ENCODE measurements around the gene TMEM258. TPM values are rescaled to one million over a fixed set of nuclear protein-coding genes. Genes with fewer than 3 reads are reported as not detected.
A peak's percentile ranks its signal among the peaks of the same experiment; 100 is the strongest.

TMEM258 gene
- total RNA-seq, 2 experiments from 2014 or later = 162 to 170 TPM

DNA sequence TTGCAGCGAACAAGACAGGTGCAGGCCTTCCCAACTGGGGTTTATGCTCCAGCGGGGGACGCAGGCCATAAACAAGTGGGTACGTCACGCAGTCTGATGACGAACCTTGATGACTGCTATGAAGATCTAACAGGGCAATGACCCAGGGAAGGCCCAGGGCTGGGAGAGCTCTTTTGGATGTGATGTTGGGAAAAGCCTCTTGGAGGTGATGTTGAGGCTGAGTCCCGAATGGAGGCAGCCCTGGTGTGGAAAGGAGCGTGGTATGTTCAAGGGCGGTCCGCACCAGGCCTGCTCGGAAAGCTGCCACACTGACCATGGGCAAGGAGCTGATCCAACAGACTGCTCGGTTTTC lies 41.5 kb upstream of the TMEM258 start:
- H3K9me3 Mint-ChIP-seq = no peaks in the 10 kb centered on the region
- no peak for TF ChIP-seq CTCF (IDR thresholded peaks at IDR 0.05)
- peaks cover 9% of the 10 kb centered on the region for H3K27me3 Mint-ChIP-seq
- peaks cover 52% of the 10 kb centered on the region for H3K4me1 Mint-ChIP-seq (ENCODE audit: low read depth)
- peaks cover 52% of the 10 kb centered on the region for H3K36me3 Mint-ChIP-seq (ENCODE audit: low read depth)
- intact Hi-C loops (cut with micrococcal nuclease) = no loop called here
- POLR2A ChIA-PET = interaction anchor here (0.8 to 2.4 kb wide), 5 partner anchors 12 to 139 kb away, joined by 3 to 22 read pairs (median 7); partner anchors contain the start of genes FADS1, FEN1 and TMEM258
- CTCF ChIA-PET = interaction anchor here (1.0 to 2.2 kb wide), 6 partner anchors 18 to 498 kb away, joined by 3 to 11 read pairs (median 4); partner anchors contain the start of gene FADS1
- DNase-seq (no peak), ATAC-seq (no peak)
- peak overlapping the region; percentile 93 for H3K27ac Mint-ChIP-seq
- H3K4me3 Mint-ChIP-seq = peak overlapping the region; percentile 43

DNA sequence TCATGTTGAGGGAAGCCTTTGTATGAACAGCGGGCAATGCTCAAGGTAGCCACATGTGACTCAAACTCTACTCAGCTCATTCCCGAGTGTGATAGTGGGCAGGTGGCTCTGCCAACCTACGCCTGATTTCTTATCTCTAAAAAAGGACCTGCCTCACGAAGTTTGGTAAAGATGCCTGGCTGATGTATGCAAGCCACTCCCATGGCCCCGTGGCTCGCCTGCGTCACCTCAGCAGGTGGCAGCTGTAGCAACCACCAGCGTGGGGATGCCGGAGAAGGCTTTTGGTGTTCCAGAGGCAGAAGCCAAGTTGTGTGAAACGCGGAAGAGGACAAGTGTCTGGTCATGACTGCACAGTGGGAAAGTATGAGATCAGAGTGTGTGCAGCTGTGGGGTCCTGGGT lies 41.1 kb upstream of the TMEM258 start:
- Mint-ChIP-seq H3K9me3 (no peaks in the 10 kb centered on the region), H3K4me3 (peak overlapping the region; percentile 43), H3K27me3 (peaks cover 9% of the 10 kb centered on the region), H3K36me3 (ENCODE audit: low read depth) (peaks cover 49% of the 10 kb centered on the region), H3K4me1 (ENCODE audit: low read depth) (peaks cover 52% of the 10 kb centered on the region), H3K27ac (peak overlapping the region; percentile 93)
- CTCF ChIA-PET = interaction anchor here (1.2 to 2.2 kb wide), 3 partner anchors 18 to 497 kb away, joined by 3 to 11 read pairs (median 5); partner anchors contain the start of gene FADS1
- POLR2A ChIA-PET = interaction anchor here (1.3 to 2.4 kb wide), 3 partner anchors 17 to 41 kb away, joined by 7 to 22 read pairs (median 7); partner anchors contain the start of genes FADS1, FEN1 and TMEM258
- DNase-seq (peak; percentile 33), ATAC-seq (no peak)
- TF ChIP-seq CTCF (IDR thresholded peaks at IDR 0.05) = no peak
- intact Hi-C loops (cut with micrococcal nuclease) = no loop called here

- ATAC-seq (no peak), DNase-seq (no peak)
- CTCF ChIA-PET = interaction anchor here (2.2 kb wide), 1 partner anchor 17 kb away, joined by 11 read pairs; the partner anchor contains the start of gene FADS1
- intact Hi-C loops (cut with micrococcal nuclease) = no loop called here
- no peak for TF ChIP-seq CTCF (IDR thresholded peaks at IDR 0.05)
- Mint-ChIP-seq H3K27me3 (peaks cover 9% of the 10 kb centered on the region), H3K36me3 (ENCODE audit: low read depth) (peaks cover 49% of the 10 kb centered on the region), H3K27ac (peak overlapping the region; percentile 15), H3K9me3 (no peaks in the 10 kb centered on the region), H3K4me1 (ENCODE audit: low read depth) (peaks cover 52% of the 10 kb centered on the region), H3K4me3 (no peak overlapping the region)
- POLR2A ChIA-PET = interaction anchor here (2.4 kb wide), 1 partner anchor 16 kb away, joined by 22 read pairs; the partner anchor contains the start of gene FADS1
Measured at GRCh38 chr11:61832754-61833153, 40.4 kb upstream of the TMEM258 start.

GRCh38 chr11:61832207-61832606 lies 39.8 kb upstream of the TMEM258 start:
- ChIA-PET CTCF (interaction anchor here (1.4 kb wide), 1 partner anchor 38 kb away, joined by 3 read pairs; no protein-coding TSS in a partner anchor), POLR2A (no interaction called here)
- no peak for ATAC-seq
- no peak for DNase-seq
- Mint-ChIP-seq H3K27ac (peak overlapping the region; percentile 59), H3K36me3 (ENCODE audit: low read depth) (peaks cover 50% of the 10 kb centered on the region), H3K27me3 (peaks cover 9% of the 10 kb centered on the region), H3K4me1 (ENCODE audit: low read depth) (peaks cover 53% of the 10 kb centered on the region), H3K9me3 (no peaks in the 10 kb centered on the region), H3K4me3 (no peak overlapping the region)
- TF ChIP-seq CTCF (IDR thresholded peaks at IDR 0.05) = no peak
- intact Hi-C loops (cut with micrococcal nuclease) = no loop called here
